ENCODE results near the gene OS9.
"Not testable (repeated sequence)": the region's sequence is repeated elsewhere in the genome, so short reads cannot be mapped to it uniquely, and the experiment has no call there.

Gene OS9

GRCh38 chr12:57693659-57694458 lies at the start of gene OS9:
Gene OS9 (plus strand): TSS chr12:57694132. CDS start chr12:57694162, 30 bp downstream.
- DNase-seq = peak; percentile 97 to 99

DNA sequence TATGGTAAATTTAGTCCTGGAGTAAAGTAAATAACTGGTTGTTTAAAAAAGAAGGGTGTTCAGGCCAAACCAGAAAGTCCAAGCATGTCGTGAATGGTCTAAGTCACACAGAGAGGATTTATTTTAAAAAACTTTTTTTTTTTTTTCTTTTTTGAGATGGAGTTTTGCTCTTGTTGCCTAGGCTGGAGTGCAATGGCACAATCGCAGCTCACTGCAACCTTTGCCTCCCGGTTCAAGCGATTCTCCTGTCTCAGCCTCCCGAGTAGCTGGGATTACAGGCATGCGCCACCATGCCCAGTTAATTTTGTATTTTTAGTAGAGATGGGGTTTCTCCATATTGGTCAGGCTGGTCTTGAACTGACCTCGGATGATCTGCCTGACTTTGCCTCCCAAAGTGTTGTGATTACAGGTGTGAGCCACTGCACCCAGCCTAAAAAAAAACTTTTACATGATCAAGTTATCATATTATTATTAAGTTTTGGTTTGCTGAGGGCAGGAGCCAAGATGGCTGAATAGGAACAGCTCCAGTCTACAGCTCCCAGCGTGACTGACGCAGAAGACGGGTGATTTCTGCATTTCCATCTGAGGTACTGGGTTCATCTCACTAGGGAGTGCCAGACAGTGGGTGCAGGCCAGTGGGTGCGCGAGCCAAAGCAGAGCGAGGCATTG lies 47.8 kb upstream of the OS9 start:
- not testable (repeated sequence) for DNase-seq

GRCh38 chr12:57646659-57647049 lies 47.3 kb upstream of the OS9 start:
- not testable (repeated sequence) for DNase-seq

DNA sequence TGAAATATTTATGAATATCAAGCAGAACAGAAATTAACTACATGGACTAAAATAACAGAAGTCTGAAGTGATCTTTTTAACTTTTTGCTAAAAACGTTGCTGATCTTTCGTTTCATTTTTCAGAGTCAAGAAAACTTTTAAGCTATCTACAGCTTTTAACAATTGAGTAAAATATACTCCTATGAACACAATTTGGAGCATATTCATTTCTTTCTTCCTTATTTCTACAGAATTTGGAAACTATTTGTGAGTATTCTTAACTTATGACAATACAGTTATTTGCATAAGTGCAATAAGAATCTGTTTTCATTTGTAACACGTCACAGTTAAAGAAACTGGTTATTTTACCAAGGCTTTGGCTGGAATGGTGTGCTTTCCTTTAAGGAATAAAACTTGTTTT lies 39.9 kb upstream of the OS9 start:
- DNase-seq = no peak

GRCh38 chr12:57655541-57656240 lies 38.2 kb upstream of the OS9 start:
- DNase-seq = no peak

DNA sequence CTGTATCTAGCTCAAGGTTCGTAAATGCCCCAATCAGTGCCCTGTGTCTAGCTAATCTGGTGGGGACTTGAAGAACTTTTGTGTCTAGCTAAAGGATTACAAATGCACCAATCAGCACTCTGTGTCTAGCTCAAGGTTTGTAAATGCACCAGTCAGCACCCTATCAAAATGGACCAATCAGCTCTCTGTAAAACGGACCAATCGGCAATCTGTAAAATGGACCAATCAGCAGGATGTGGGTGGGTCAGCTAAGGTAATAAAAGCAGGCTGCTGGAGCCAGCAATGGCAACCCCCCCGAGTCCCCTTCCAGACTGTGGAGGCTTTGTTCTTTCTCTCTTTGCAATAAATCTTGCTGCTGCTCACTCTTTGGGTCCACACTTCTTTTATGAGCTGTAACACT lies 37.5 kb upstream of the OS9 start:
- DNase-seq = not testable (repeated sequence)

DNA sequence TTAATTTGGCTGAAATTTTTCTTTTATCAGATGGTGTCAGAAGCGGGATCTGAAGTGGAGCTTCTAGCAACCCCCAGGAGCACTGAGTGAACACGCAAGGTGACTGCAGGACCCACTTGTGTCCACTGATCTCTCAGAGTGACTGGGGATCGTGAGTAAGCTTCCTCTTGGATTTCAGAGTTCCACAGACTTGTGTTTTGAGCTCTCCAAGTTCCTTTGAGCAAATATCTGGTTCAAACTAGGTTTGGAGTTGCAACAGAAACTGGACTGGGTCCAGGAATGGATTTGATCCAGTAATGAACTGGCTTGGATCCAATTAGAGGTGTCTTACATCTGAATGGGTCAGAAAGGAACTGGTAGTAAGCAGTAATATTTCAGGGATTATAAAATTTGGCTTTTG lies 36.2 kb upstream of the OS9 start:
- no peak for DNase-seq

- no peak for DNase-seq
These were observed 35.0 kb upstream of the OS9 start for GRCh38 chr12:57658890-57659289.

DNA sequence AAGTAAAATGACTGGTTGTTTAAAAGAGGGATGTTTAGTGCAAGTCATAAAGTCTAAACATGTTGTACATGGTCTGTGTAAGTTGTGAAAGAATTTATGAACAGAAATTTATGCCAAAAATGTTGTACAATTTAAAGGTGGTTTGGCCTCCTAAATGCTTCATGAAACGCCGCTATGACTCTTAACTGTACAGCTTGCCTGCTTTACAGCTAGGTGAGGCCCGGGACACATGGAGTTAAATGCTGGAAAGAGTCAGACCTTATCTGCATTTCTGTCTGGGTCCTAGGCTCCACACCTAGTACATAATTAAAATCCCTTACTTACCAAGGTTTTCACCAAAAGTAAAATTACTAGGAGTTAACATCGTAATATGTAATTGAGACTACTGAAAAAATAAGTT lies 32.6 kb upstream of the OS9 start:
- no peak for DNase-seq

DNA sequence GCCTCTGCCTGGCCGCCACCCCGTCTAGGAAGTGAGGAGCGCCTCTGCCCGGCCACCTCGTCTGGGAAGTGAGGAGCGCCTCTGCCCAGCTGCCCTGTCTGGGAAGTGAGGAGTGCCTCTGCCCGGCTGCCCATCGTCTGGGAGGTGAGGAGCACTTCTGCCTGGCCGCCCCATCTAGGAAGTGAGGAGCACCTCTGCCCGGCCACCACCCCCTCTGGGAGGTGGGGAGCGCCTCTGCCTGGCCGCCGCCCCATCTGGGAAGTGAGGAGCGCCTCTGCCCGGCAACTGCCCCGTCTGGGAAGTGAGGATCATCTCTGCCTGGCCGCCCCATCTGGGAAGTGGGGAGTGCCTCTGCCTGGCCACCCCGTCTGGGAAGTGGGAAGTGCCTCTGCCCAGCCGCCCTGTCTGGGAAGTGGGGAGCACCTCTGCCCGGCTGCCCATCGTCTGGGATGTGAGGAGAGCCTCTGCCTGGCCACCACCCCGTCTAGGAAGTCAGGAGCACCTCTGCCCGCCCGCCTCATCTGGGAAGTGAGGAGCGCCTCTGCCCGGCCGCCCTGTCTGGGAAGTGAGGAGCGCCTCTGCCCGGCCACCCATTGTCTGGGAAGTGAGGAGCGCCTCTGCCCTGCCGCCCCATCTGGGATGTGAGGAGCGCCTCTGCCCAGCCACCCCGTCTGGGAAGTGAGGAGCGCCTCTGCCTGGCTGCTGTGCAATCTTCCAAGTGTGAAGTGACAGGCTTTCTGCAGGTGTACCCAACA lies 28.7 kb upstream of the OS9 start:
- not testable (repeated sequence) for DNase-seq

DNA sequence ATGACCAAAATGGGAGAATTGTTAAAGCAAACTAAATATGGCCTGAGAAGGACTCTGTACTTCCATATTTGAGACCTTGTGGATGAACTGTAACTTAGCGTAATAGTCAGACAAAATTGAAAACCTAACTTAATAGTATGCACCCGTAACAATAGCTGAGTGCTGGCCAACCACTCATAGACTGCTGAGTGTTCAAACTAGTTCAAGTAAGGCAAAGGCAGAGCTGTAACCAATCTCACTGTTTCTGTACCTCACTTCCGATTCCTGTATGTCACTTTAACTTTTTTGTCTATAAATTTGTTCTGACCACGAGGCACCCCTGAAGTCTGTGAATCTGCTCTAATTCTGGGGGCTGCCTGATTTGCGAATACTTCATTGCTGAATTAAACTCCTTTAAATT lies 27.0 kb upstream of the OS9 start:
- no peak for DNase-seq

- DNase-seq = not testable (repeated sequence)
These were observed 24.2 kb upstream of the OS9 start for GRCh38 chr12:57669691-57670090.

- not testable (repeated sequence) for DNase-seq
These were observed 22.1 kb upstream of the OS9 start for GRCh38 chr12:57671811-57672210.

DNA sequence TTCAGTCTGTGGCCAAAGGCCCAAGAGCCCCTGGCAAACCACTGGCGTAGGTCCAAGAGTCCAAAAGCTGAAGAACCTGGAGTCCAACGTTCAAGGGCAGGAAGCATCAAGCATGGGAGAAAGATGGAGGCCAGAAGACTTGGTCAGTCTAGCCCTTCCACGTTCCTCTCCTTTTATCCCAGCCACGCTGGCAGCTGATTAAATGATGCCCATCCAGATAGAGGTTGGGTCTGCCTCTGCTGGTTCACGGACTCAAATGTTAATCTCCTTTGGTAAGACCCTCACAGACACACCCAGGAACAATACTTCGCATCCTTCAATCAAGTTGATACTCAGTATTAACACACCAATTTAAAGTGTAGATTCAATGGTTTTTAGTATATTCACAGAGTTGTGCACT lies 21.1 kb upstream of the OS9 start:
- DNase-seq = no peak

- no peak for DNase-seq
These were observed 19.2 kb upstream of the OS9 start for GRCh38 chr12:57674691-57675090.

DNA sequence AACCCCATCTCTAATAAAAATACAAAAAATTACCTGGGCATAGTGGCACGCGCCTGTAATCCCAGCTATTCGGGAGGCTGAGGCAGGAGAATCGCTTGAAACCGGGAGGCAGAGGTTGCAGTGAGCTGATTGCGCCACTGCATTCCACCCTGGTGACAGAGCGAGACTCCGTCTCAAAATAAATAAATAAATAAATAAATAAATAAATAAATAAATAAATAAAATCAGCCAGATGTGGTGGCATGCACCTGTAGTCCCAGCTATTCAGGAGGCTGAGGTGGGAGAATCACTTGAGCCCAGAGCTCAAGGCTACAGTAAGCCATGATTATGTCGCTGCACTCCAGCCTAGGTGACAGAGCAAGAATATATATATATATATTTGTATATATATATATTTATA lies 16.0 kb upstream of the OS9 start:
- not testable (repeated sequence) for DNase-seq

DNA sequence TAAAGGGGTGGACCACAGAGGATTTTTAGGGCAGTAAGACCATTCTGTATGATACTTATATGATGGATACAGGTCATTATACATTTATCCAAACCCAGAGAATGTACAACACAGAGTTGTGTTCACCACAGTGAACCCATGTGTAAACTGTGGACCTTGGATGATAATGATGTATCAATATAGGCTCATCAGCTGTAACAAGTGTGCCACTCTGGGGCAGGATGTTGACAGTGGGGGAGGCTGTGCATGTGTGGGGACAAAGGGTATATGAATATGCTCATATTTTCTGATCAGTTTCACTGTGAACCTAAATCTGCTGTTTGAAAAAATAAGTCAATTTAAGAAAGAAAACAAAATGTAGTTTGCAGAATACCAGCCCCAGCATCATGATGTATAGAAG lies 14.2 kb upstream of the OS9 start:
- no peak for DNase-seq

GRCh38 chr12:57687862-57688261 lies 6.1 kb upstream of the OS9 start:
- no peak for DNase-seq

GRCh38 chr12:57688931-57689330 lies 5.0 kb upstream of the OS9 start:
- DNase-seq = no peak

DNA sequence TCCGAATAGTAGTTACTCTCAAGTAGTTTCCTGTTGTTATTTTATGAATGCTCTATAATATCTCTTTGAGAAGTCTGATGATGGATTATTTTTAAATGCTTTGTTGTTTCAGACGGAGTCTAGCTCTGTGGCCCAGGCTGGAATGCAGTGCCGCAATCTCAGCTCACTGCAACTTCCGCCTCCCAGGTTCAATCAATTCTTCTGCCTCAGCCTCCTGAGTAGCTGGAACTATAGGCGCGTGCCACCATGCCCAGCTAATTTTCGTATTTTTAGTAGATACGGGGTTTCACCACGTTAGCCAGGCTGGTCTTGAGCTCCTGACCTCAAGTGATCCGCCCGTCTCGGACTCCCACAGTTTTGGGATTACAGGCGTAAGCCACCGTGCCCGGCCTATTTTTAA lies 1.4 kb upstream of the OS9 start:
- DNase-seq = no peak

GRCh38 chr12:57693317-57693658 lies 644 bp upstream of the OS9 start:
- no peak for DNase-seq

DNA sequence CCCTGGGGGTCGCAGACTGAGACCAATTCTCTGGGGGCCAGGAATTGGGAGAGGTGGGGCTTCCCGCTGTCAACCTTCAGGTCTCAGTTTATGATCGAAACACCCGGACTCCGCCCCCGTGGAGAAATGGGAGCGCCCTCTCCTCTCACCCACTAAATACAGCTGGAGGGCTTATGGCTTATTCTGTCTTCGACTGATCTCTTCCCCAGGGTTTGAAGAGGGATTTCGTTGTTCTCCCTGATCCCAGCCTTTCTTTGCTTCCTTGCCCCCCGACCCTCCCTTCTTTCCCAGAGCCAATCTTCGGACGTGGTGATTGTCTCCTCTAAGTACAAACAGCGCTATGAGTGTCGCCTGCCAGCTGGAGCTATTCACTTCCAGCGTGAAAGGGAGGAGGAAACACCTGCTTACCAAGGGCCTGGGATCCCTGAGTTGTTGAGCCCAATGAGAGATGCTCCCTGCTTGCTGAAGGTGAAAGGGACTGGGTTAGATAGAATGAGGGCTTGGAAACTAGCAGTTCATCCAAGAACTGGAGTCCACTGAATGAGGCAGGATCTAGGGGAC lies 607 bp downstream of the OS9 start:
- DNase-seq = no peak
